ENCODE results near the gene ATP7A. TPM values are rescaled to one million over a fixed set of nuclear protein-coding genes. Genes with fewer than 3 reads are reported as not detected.
A peak's percentile ranks its signal among the peaks of the same experiment; 100 is the strongest.

The ATP7A gene

DNA sequence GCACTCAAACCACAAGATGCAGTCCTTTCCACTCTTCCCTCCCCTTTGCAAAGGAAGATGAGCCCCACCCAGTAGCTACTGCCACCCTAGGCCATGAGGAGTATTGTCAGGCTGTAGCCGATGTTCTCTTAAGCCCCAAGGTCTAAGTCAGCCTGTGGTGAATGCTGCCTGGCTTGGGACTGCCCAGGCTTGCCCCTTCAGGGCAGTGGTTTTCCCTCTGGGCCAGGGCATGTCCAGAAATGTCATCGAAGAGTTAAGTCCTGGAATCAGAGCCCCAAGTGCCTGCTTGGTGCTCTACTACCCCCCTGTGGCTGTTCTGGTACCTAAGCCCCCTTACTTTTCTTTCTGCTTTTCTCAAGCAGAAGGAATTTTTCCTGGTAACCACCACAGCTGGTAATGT lies 181.8 kb downstream of the ATP7A start:
- no peaks in the 10 kb centered on the region for H3K36me3 ChIP-seq (ENCODE audit: control insufficient read depth, insufficient read depth, low read length)
- H3K23ac ChIP-seq (ENCODE audit: low read length): no peak overlapping the region
- H3K79me2 ChIP-seq (ENCODE audit: control insufficient read depth, insufficient read depth, low read length): no peaks in the 10 kb centered on the region
- H2AK5ac ChIP-seq (ENCODE audit: low read length): no peak overlapping the region
- no peak overlapping the region for H3K4ac ChIP-seq (ENCODE audit: low read depth, low read length)
- H4K8ac ChIP-seq (ENCODE audit: low read depth, low read length): no peak overlapping the region
- H2BK5ac ChIP-seq (ENCODE audit: low read length): no peak overlapping the region
- no CpG with 5 or more reads among the region's 2 CpGs for WGBS (ENCODE audit: extremely low coverage, insufficient coverage, low lambda C conversion rate)
- H3K27me3 ChIP-seq (ENCODE audit: insufficient read depth, low read length, poor library complexity): no peaks in the 10 kb centered on the region
- H3K4me2 ChIP-seq (ENCODE audit: low read length): no peak overlapping the region
- no peak overlapping the region for H3K27ac ChIP-seq (ENCODE audit: low read depth, low read length)
- no peak overlapping the region for H3K4me3 ChIP-seq (ENCODE audit: low read length)
- H2BK15ac ChIP-seq (replicated peaks; ENCODE audit: low read depth): no peak overlapping the region
- no peaks in the 10 kb centered on the region for H3K79me1 ChIP-seq (ENCODE audit: low read length)
- H3K4me1 ChIP-seq (ENCODE audit: control insufficient read depth, low read depth, low read length): no peaks in the 10 kb centered on the region
- no peak overlapping the region for H3K9ac ChIP-seq (ENCODE audit: low read length)
- H3K18ac ChIP-seq (ENCODE audit: low read length): no peak overlapping the region
- peak overlapping the region; percentile 30 for H3K56ac ChIP-seq (ENCODE audit: low read length)
- no peak overlapping the region for H2BK120ac ChIP-seq (ENCODE audit: low read depth, low read length)
- peak; percentile 79 for DNase-seq
- H4K5ac ChIP-seq (ENCODE audit: low read length): no peak overlapping the region

- Histone ChIP-seq H3K9ac (ENCODE audit: low read length) (no peak overlapping the region), H3K4me2 (ENCODE audit: low read length) (no peak overlapping the region), H3K79me2 (ENCODE audit: control insufficient read depth, insufficient read depth, low read length) (no peaks in the 10 kb centered on the region), H2BK15ac (replicated peaks; ENCODE audit: low read depth) (no peak overlapping the region), H2BK5ac (ENCODE audit: low read length) (no peak overlapping the region), H3K4ac (ENCODE audit: low read depth, low read length) (no peak overlapping the region), H3K4me3 (ENCODE audit: low read length) (no peak overlapping the region), H2BK120ac (ENCODE audit: low read depth, low read length) (no peak overlapping the region), H3K4me1 (ENCODE audit: control insufficient read depth, low read depth, low read length) (no peaks in the 10 kb centered on the region), H4K5ac (ENCODE audit: low read length) (no peak overlapping the region), H3K56ac (ENCODE audit: low read length) (no peak overlapping the region), H3K27ac (ENCODE audit: low read depth, low read length) (no peak overlapping the region), H4K8ac (ENCODE audit: low read depth, low read length) (no peak overlapping the region), H3K36me3 (ENCODE audit: control insufficient read depth, insufficient read depth, low read length) (no peaks in the 10 kb centered on the region), H3K18ac (ENCODE audit: low read length) (no peak overlapping the region), H3K27me3 (ENCODE audit: insufficient read depth, low read length, poor library complexity) (no peaks in the 10 kb centered on the region), H3K79me1 (ENCODE audit: low read length) (no peaks in the 10 kb centered on the region), H2AK5ac (ENCODE audit: low read length) (no peak overlapping the region), H3K23ac (ENCODE audit: low read length) (no peak overlapping the region)
- DNase-seq: no peak
Observed at GRCh38 chrX:78098108-78098507, 187.6 kb downstream of the ATP7A start.

Small RNAs within 50 kb of the gene (small RNA-seq; reads per million reads assigned to genes)
- gene RN7SL460P (ENCODE audit: insufficient read depth): not detected
